Peyer's patch (tissue), 4 donors: Measurements from ENCODE around the gene EYA2. TPM values are rescaled to one million over a fixed set of nuclear protein-coding genes. Genes with fewer than 3 reads are reported as not detected.

ENCODE experiments used
- DNase-seq, 3 donors: peaks; one replicate each; pipeline ENCODE4 v3.0.0-alpha.2; 2017 to 2019
- H3K27ac ChIP-seq, 4 donors: fragments of 200-600 bp; sonication (generic); one replicate each; pipeline ENCODE4 v1.5.1; 2016 to 2019
- H3K27me3 ChIP-seq, 2 donors: fragments of 200-600 bp; sonication (generic); one replicate each; pipeline ENCODE4 v1.5.1; 2019
- H3K36me3 ChIP-seq, 3 donors: fragments of 200-600 bp; sonication (generic); one replicate each; pipeline ENCODE4 v1.5.1; 2016 to 2019
- H3K4me1 ChIP-seq, 4 donors: fragments of 200-600 bp; sonication (generic); one replicate each; pipeline ENCODE4 v1.5.1; 2016 to 2019
- H3K4me3 ChIP-seq, 4 donors: fragments of 200-600 bp; sonication (generic); 1 replicate in 3 of 4; 2 replicates in 1 of 4; pipeline ENCODE4 v1.5.1; 2016 to 2019; ENCODE audit warnings: mild to moderate bottlenecking in 1 of 4
- H3K9me3 ChIP-seq, 4 donors: fragments of 200-600 bp; sonication (generic); one replicate each; pipeline ENCODE4 v1.5.1; 2016 to 2019; ENCODE audit warnings: mild to moderate bottlenecking in 1 of 4
- POLR2A ChIP-seq, 2 donors: fragments of 450-650 bp; IDR thresholded peaks; one replicate each; pipeline ENCODE4 v1.5.1; 2017; ENCODE audit warnings: antibody characterized with exemption in 2 of 2, mild to moderate bottlenecking in 2 of 2, moderate library complexity in 2 of 2
- total RNA-seq, 4 donors: library from RNA; depleted of rRNA; stranded (reverse); fragments of >200 nt; gene quantifications; one replicate each; pipeline ENCODE4 v1.1.0, GENCODE V29; 2016
- TF ChIP-seq, protein P1 (sequence below), 6 experiments: fragments of 450-650 bp in 4 of 6; fragments of 200-600 bp in 2 of 6; sonication (generic) in 1 of 6; IDR thresholded peaks; one replicate each; pipeline ENCODE4 v1.5.1; 2017 to 2019; ENCODE audit warnings: antibody characterized with exemption in 6 of 6, mild to moderate bottlenecking in 3 of 6, moderate library complexity in 1 of 6

Gene EYA2
- total RNA-seq, 4 donors from 2014 or later, result 0.40 to 1.7 TPM; not detected in 2

DNA sequence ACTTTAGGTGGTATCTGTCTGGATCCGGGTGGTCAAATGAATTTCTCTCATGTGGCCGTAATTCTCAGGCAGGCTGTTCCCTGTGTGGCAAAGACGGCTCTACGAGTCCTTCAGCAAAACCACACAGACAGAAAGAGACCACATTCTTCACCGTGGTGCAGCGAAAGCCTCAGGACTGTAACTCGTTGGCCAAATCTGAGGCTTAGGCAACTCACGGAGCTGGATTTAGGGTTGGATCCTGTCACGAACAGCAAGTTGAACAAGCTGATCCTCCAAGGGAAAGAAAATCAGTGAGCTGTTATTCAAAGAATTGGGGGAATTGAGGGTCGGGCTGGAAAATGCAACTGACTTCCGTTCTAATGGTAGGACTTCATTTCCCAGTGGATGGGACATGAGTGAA is 294.4 kb downstream of the EYA2 start:
- DNase-seq, result no peak
- Histone ChIP-seq H3K4me3 (no peak overlapping the region), H3K36me3 (no peaks in the 10 kb centered on the region), H3K4me1 (no peaks in the 10 kb centered on the region), H3K27me3 (no peaks in the 10 kb centered on the region), H3K27ac (no peak overlapping the region), H3K9me3 (no peaks in the 10 kb centered on the region)
- TF ChIP-seq POLR2A (IDR thresholded peaks at IDR 0.05), result no peak
- TF ChIP-seq, protein P1, sequence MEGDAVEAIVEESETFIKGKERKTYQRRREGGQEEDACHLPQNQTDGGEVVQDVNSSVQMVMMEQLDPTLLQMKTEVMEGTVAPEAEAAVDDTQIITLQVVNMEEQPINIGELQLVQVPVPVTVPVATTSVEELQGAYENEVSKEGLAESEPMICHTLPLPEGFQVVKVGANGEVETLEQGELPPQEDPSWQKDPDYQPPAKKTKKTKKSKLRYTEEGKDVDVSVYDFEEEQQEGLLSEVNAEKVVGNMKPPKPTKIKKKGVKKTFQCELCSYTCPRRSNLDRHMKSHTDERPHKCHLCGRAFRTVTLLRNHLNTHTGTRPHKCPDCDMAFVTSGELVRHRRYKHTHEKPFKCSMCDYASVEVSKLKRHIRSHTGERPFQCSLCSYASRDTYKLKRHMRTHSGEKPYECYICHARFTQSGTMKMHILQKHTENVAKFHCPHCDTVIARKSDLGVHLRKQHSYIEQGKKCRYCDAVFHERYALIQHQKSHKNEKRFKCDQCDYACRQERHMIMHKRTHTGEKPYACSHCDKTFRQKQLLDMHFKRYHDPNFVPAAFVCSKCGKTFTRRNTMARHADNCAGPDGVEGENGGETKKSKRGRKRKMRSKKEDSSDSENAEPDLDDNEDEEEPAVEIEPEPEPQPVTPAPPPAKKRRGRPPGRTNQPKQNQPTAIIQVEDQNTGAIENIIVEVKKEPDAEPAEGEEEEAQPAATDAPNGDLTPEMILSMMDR (IDR thresholded peaks at IDR 0.05), result no peak

DNA sequence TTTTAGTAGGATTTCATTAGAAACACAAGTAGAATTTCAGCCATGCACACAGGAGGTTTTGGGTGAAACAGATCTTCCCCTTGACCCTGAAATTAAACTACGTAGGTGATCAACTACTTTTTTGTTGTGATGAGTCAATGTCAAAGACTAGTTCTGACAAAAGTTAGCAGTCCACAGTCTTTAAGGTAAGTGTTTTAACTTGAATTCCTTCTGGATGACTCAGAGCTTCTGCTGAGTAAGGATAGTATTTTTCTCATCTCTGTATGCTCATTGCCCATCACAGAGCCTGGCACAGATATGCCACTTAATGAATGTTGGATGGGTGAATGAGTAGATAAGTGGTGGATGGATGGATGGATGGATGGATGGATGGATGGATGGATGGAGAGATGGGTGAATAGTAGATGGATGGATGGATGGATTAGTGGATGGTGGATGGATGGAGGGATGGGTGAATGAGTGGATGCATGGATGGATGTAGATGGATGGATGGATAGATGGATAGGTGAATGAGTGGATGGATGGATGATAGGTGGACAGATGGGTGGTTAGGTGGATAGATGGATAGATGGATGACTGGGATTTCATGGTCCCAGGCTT is 296.5 kb downstream of the EYA2 start:
- H3K36me3 ChIP-seq, result no peaks in the 10 kb centered on the region
- no peak for DNase-seq
- no peaks in the 10 kb centered on the region for H3K4me1 ChIP-seq
- H3K4me3 ChIP-seq, result no peak overlapping the region
- no peaks in the 10 kb centered on the region for H3K27me3 ChIP-seq
- no peaks in the 10 kb centered on the region for H3K9me3 ChIP-seq
- H3K27ac ChIP-seq, result no peak overlapping the region
- TF ChIP-seq POLR2A (IDR thresholded peaks at IDR 0.05), result no peak
- TF ChIP-seq, protein P1 (IDR thresholded peaks at IDR 0.05), result no peak

DNA sequence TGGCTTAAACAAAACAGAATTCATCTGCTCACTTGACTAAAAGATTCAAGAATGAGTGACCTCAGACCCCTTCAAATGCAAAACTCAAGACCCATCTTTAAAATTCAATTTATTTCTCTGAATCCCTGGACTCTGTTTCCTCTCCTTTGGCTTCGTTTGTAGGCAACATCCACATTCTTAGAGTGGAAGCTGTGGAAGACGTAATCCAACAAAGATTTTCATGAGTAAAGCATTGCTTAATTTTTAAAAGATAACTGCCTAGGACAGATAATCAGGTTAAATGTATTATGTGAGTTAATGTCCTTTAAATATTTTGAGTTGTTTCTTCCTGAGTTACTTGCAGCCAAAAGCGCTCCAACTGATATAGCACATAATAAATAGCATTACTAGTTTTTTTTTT is 297.3 kb downstream of the EYA2 start:
- no peaks in the 10 kb centered on the region for H3K27me3 ChIP-seq
- TF ChIP-seq POLR2A (IDR thresholded peaks at IDR 0.05), result no peak
- TF ChIP-seq, protein P1 (IDR thresholded peaks at IDR 0.05), result no peak
- no peaks in the 10 kb centered on the region for H3K36me3 ChIP-seq
- no peak overlapping the region for H3K4me3 ChIP-seq
- no peaks in the 10 kb centered on the region for H3K9me3 ChIP-seq
- H3K27ac ChIP-seq, result no peak overlapping the region
- H3K4me1 ChIP-seq, result peaks cover 0 to 4% (median 0%) of the 10 kb centered on the region in 4 donors
- no peak for DNase-seq

DNA sequence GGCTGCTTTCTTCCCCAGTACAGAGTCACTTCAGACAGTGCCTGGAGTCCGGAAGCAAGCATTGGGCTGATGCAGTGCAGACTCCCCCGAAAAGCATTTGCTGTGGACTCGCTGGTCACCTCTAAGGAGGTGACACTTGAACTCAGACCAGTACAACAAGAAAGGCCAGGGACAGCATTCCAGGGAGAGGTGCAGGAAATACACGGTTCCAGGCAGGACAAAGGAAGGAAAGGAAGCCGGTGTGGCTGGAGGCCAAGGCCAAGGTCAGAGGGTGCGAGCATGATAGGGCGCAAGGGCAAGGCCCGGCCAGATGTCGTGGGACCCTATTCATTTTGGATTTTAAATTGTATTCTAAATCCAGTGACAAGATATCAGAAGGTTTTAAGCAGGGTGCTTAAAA is 300.9 kb downstream of the EYA2 start:
- DNase-seq, result no peak
- no peak for TF ChIP-seq POLR2A (IDR thresholded peaks at IDR 0.05)
- TF ChIP-seq, protein P1 (IDR thresholded peaks at IDR 0.05), result no peak
- peaks cover 0 to 4% (median 0%) of the 10 kb centered on the region in 4 donors for H3K4me1 ChIP-seq

DNA sequence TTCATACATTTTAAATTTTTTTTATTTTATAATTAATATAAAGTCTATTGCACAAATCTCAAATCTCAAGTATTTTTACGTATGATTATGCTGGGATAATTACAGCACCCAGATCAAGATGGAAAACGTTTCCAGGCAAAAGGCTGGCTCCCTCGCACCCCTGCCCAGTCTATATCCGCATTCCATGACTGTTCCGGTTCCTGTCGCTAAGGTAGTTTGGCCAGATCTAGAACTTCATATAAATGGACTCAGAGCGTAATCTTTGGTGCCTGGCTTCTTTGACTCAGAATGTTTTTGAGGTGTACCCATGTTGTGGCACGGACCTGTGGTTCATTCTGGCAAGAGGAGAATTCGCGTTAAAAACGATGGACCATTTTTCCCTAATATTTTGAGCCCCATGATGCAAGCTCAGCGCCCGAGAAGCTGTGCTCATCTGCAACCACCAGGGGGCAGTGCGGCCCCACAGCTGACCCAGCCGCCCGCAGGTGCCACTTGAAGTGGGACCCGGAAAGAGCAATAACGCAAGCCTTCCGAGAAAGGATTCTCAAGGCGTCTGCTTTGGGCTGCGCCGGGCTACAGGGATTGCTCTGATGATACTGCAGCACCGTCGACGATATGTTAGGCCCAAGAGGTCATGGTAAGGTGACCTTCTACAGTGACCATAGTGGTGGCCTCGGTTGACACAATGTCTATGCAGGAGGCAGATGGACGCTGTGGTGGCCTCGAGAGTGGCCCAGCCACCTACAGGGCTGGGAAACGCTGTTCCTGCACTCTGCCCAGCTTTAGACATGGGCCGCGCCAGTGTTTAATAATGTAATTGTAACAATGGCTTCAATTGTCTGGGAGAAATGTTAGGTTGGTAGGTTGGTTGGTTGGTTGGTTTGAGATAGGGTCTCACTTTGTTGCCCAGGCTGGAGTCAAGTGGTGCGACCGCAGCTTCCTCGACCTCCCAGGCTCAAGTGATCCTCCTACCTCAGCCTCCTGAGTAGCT is 301.7 kb downstream of the EYA2 start:
- H3K4me3 ChIP-seq, result peak overlapping the region in 1 of 4 donors; percentile 5
- H3K36me3 ChIP-seq, result no peaks in the 10 kb centered on the region
- no peaks in the 10 kb centered on the region for H3K27me3 ChIP-seq
- no peak overlapping the region for H3K27ac ChIP-seq
- no peaks in the 10 kb centered on the region for H3K9me3 ChIP-seq
- TF ChIP-seq, protein P1 (IDR thresholded peaks at IDR 0.05), result peak; percentile 85 to 98 (median 90)
- no peak for TF ChIP-seq POLR2A (IDR thresholded peaks at IDR 0.05)
- H3K4me1 ChIP-seq, result peaks cover 0 to 4% (median 0%) of the 10 kb centered on the region in 4 donors
- peak; percentile 63 to 86 (median 78) for DNase-seq

More for the DNA sequence above, 300.9 kb downstream of the EYA2 start:
- Histone ChIP-seq H3K9me3 (no peaks in the 10 kb centered on the region), H3K4me3 (no peak overlapping the region), H3K36me3 (no peaks in the 10 kb centered on the region), H3K27me3 (no peaks in the 10 kb centered on the region), H3K27ac (no peak overlapping the region)
